HG03342 (cell line): ENCODE results near the gene MYBBP1A.
"Not testable (repeated sequence)": the region's sequence is repeated elsewhere in the genome, so short reads cannot be mapped to it uniquely, and the experiment has no call there.

Experiments
- ATAC-seq: cut with Tn5 transposase; IDR thresholded peaks from one replicate; pipeline ENCODE4 v1.9.1; 2021; ENCODE audit warnings: mild to moderate bottlenecking, moderate library complexity; ENCODE audit not compliant: unreplicated experiment

MYBBP1A gene

DNA sequence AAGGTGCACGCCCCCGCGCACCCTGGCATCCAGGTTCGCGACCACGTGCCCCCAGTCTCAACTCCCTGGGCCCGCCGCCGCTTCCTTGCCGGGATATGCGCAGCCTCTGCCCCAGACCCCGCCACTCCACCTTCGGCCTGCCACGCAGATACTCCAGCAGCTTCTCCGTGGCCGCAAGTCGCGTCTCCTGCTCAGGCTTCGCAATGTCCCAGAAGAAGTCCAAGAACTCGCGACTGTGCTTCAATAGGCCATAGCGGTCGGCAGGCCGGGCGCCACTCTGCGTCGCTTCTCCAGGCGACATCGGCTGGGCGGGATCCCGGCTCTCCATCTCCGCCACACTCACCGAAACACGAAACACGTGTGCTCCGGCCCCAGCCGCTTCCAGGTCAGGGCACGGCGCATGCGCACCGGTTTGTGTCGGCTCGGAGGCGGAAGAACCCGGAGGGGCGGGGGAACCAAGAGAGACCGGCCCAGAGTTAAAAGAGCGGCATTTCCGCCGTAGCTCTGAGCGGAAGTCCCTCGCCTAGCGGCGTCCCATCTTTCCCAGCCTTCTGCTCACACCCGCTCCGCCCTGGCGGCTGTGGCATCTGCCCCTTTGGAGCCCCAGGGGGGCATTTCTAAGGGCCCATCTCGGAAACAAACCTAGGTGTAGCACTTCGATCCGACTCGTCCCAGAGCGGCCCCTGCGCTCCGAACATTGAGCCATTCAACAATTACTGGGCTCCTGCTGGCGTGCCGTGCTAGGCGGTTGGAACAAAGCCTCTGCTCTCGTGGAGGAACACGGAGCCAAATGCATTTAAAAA lies at the start of gene MYBBP1A:
Gene MYBBP1A, minus strand, starts transcription at position 388 of the 803 bp plus-strand sequence. Its CDS starts 60 bp downstream, at position 328.
- peak; percentile 76 for ATAC-seq

DNA sequence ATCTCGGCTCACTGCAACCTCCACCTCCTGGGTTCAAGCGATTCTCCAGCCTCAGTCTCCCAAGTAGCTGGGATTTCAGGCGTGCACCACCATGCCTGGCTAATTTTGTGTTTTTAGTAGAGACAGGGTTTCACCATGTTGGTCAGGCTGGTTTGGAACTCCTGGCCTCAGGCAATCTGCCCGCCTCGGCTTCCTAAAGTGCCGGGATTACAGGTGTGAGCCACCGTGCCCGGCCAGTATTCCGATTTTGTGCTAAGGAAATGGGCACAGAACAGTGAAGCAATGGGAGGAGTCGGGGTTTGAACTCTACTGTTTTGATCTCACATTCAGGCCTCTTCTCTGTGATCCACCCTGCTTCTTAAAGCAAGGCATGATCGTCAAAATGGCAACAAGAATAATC lies 49.6 kb upstream of the MYBBP1A start:
- ATAC-seq: not testable (repeated sequence)

GRCh38 chr17:4604111-4604644 lies 49.0 kb upstream of the MYBBP1A start:
- no peak for ATAC-seq

- no peak for ATAC-seq
Observed at GRCh38 chr17:4602041-4602440, 46.9 kb upstream of the MYBBP1A start.

DNA sequence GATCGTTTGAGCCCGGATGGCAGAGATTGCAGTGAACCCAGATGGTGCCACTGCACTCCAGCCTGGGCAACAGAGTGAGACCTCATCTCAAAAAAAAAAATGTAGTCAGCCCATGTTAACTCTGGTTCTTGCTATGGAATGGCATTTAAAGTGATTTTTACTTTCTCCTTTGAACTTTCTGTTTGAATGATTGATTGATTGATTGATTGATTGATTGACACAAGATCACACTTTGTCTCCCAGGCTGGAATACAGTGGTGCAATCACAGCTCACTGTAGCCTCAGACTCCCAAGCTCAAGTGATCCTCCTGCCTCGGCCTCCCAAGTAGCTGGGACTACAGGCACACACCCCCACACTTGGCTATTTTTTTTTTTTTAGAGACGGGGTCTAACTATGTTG lies 46.1 kb upstream of the MYBBP1A start:
- ATAC-seq: no peak

GRCh38 chr17:4600563-4600962 lies 45.4 kb upstream of the MYBBP1A start:
- ATAC-seq: no peak

- ATAC-seq: no peak
Observed at GRCh38 chr17:4599505-4600281, 44.5 kb upstream of the MYBBP1A start.

GRCh38 chr17:4598776-4599504 lies 43.8 kb upstream of the MYBBP1A start:
- no peak for ATAC-seq

DNA sequence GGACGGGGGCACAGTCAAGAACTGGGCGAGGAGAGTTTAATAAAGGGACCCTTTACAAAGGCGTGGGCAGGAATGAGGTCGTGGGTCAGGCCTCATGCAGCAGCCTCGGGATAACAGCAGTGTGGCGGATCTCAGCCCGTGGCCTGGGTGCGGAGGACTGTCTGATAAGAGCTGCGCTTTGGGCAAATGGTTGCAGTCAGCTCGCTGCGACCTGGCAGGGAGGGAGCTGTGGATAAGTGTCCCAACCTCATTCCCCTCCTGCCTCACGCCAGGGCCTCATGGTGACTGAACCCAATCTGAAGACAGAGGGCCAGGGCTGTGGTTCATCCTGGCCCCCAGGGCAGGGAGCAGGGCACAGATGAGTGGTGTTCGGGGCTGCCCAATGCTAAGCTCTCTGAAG lies 42.8 kb upstream of the MYBBP1A start:
- ATAC-seq: no peak

- no peak for ATAC-seq
Observed at GRCh38 chr17:4596636-4597380, 41.6 kb upstream of the MYBBP1A start.

DNA sequence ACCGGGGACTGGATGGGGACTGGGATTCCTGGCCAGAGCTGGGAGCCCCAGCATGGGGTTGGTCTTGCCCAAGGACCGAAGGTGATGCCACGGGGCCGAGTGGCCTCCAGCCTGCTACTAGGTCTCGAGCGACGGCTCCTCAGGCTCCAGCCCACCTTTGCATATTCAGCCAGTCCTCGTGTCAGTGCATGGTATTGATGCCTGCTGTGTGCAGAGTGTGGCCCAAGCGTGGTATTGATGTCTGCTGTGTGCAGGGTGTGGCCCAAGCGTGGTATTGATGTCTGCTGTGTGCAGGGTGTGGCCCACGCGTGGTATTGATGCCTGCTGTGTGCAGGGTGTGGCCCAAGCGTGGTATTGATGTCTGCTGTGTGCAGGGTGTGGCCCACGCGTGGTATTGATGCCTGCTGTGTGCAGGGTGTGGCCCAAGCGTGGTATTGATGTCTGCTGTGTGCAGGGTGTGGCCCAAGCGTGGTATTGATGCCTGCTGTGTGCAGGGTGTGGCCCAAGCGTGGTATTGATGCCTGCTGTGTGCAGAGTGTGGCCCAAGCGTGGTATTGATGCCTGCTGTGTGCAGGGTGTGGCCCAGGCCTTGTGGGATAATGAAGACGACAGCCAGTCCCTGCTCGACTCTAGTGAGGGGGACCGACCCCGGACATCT lies 40.6 kb upstream of the MYBBP1A start:
- ATAC-seq: not testable (repeated sequence)

DNA sequence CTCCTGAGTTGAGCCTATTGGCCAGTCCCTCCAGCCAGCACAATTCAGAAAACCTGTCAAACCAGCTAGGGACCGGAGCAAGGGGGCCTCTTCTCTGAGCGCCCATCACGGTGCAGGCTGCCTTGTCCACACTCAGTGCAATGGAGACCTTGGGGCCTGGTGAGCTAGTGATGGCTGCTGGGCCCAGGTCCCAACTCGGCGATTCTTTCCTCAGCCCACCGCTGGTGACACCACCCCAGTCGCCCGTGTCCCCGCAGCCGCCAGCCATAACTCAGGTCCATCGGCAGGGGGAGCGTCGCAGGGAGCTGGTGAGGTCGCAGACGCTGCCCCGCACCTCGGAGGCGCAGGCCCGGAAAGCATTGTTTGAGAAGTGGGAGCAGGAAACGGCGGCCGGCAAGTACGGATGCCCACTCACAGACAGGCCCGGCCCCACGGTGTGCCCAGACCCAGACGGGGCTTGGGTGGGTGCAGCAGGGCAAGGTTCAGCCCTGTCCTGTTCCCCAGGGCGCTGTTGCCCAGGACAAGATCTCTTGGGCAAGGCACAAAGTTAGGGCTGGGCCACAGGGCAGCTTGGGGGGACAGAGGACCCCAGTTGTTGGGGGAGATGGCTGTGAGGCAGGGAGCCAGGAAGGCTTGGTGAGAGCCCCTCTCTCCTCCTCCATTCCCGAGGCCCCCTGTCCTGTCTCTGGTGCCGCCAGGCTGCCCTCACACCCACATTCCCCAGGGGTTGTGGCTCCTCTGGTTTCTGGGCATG lies 39.9 kb upstream of the MYBBP1A start:
- ATAC-seq: no peak

DNA sequence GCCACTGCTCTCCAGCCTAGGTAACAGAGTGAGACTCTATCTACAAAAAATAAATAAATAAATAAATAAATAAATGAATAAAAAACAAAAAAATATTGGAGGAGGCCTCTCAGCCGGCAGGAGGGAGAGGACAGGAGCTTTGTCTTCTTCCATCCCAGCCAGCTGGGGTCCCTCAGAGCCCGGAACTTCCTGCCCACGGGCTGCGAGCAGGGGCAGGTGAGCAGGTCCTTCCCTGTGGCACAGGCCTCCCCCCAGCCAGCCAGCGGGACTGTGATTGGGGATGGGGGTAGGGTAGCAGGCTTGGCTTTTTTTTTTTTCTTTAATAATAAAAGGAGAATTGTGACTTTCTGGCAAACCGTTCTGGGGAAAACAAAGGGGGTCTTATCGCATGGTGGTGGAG lies 39.2 kb upstream of the MYBBP1A start:
- ATAC-seq: no peak

GRCh38 chr17:4593021-4593421 lies 37.8 kb upstream of the MYBBP1A start:
- no peak for ATAC-seq

- no peak for ATAC-seq
Observed at GRCh38 chr17:4592240-4593005, 37.2 kb upstream of the MYBBP1A start.

GRCh38 chr17:4591529-4591928 lies 36.3 kb upstream of the MYBBP1A start:
- ATAC-seq: no peak

DNA sequence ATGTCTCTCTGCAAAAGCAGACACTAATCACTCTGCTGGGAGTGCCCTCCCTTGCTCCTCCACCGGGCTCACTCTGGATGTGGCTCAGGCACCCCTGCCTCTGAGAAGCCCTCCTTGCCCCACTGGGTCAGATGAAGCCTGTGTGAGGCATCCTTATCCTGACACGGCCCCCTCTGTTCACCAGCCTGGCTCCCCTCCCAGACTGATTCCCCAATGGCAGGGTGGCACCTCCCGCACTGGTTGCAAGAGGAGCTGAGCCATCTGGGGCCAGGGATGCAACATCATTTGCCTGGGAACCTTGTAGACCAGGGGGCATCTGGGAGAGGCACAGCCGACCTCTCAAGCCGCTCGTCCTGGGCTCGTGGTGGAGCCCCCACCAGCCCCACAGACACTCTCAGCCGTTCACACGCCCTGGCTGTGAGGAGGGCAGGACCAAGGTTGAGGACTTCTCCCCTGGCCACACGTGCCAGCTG lies 35.8 kb upstream of the MYBBP1A start:
- ATAC-seq: no peak

DNA sequence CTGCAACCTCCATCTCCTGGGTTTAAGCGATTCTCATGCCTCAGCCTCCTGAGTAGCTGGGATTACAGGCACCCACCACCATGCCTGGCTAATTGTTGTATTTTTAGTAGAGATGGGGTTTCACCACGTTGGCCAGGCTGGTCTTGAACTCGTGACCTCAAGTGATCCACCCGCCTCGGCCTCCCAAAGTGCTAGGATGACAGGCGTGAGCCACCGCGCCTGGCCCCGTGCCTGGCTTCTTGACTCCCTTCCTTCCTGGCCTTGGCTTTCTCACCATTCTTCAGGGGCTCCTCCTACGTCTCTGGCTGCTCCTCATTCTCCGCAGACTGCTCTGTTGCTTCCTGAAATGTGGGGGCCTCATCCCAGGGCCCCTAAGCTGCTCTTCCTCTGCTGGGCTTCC lies 34.9 kb upstream of the MYBBP1A start:
- not testable (repeated sequence) for ATAC-seq
